ENCODE data around the gene GRIN3B.

The GRIN3B gene

DNA sequence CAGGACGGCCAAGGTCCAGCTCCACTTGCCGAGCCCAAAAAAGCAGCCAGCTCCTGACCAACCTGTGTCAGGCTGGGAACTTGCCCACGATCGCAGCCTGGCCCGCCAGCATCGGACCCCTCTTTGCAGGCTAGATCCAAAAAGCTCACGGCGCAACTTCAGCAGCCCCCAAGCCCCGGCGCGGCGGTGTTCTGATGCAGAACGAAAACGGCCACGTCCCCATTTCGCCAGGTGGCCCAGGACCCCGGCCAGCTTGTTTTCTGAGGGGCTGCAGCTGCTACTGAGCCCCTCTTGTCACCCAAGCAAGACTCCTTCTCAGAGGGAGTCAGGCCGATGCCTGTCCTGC, 19.4 kb downstream of the GRIN3B start:
- no peak for ATAC-seq
- TF ChIP-seq ZFP3 (CRISPR knock-in tag; IDR thresholded peaks at IDR 0.05) (no peak), CSDC2 (CRISPR knock-in tag; IDR thresholded peaks at IDR 0.05) (no peak), TOX (CRISPR knock-in tag; IDR thresholded peaks at IDR 0.05; ENCODE audit: borderline replicate concordance) (no peak), ZNF70 (CRISPR knock-in tag; IDR thresholded peaks at IDR 0.05) (no peak)
- TF ChIP-seq, protein P1, sequence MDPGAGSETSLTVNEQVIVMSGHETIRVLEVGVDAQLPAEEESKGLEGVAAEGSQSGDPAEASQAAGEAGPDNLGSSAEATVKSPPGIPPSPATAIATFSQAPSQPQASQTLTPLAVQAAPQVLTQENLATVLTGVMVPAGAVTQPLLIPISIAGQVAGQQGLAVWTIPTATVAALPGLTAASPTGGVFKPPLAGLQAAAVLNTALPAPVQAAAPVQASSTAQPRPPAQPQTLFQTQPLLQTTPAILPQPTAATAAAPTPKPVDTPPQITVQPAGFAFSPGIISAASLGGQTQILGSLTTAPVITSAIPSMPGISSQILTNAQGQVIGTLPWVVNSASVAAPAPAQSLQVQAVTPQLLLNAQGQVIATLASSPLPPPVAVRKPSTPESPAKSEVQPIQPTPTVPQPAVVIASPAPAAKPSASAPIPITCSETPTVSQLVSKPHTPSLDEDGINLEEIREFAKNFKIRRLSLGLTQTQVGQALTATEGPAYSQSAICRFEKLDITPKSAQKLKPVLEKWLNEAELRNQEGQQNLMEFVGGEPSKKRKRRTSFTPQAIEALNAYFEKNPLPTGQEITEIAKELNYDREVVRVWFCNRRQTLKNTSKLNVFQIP (CRISPR knock-in tag; IDR thresholded peaks at IDR 0.05; ENCODE audit: borderline replicate concordance, low read depth), result no peak
- TF ChIP-seq, protein P2, sequence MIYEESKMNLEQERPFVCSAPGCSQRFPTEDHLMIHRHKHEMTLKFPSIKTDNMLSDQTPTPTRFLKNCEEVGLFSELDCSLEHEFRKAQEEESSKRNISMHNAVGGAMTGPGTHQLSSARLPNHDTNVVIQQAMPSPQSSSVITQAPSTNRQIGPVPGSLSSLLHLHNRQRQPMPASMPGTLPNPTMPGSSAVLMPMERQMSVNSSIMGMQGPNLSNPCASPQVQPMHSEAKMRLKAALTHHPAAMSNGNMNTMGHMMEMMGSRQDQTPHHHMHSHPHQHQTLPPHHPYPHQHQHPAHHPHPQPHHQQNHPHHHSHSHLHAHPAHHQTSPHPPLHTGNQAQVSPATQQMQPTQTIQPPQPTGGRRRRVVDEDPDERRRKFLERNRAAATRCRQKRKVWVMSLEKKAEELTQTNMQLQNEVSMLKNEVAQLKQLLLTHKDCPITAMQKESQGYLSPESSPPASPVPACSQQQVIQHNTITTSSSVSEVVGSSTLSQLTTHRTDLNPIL (CRISPR knock-in tag; IDR thresholded peaks at IDR 0.05; ENCODE audit: low read depth), result no peak
- TF ChIP-seq, protein P3, sequence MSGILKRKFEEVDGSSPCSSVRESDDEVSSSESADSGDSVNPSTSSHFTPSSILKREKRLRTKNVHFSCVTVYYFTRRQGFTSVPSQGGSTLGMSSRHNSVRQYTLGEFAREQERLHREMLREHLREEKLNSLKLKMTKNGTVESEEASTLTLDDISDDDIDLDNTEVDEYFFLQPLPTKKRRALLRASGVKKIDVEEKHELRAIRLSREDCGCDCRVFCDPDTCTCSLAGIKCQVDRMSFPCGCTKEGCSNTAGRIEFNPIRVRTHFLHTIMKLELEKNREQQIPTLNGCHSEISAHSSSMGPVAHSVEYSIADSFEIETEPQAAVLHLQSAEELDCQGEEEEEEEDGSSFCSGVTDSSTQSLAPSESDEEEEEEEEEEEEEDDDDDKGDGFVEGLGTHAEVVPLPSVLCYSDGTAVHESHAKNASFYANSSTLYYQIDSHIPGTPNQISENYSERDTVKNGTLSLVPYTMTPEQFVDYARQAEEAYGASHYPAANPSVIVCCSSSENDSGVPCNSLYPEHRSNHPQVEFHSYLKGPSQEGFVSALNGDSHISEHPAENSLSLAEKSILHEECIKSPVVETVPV (CRISPR knock-in tag; IDR thresholded peaks at IDR 0.05), result no peak

- no peak for ATAC-seq
- TF ChIP-seq GLIS3 (CRISPR knock-in tag; IDR thresholded peaks at IDR 0.05) (no peak), SNAI2 (CRISPR knock-in tag; IDR thresholded peaks at IDR 0.05) (no peak), ZFP3 (CRISPR knock-in tag; IDR thresholded peaks at IDR 0.05) (no peak), RARB (CRISPR knock-in tag; IDR thresholded peaks at IDR 0.05) (no peak), ISL1 (CRISPR knock-in tag; IDR thresholded peaks at IDR 0.05) (no peak), OSR1 (CRISPR knock-in tag; IDR thresholded peaks at IDR 0.05) (no peak), TCF4 (CRISPR knock-in tag; IDR thresholded peaks at IDR 0.05; ENCODE audit: borderline replicate concordance) (no peak), ZFP30 (CRISPR knock-in tag; IDR thresholded peaks at IDR 0.05) (no peak), ZNF565 (CRISPR knock-in tag; conservative IDR thresholded peaks at IDR 0.05; ENCODE audit: low read depth) (no peak), ARNTL (CRISPR knock-in tag; IDR thresholded peaks at IDR 0.05; ENCODE audit: borderline replicate concordance, low read depth) (no peak)
- TF ChIP-seq, protein P4, sequence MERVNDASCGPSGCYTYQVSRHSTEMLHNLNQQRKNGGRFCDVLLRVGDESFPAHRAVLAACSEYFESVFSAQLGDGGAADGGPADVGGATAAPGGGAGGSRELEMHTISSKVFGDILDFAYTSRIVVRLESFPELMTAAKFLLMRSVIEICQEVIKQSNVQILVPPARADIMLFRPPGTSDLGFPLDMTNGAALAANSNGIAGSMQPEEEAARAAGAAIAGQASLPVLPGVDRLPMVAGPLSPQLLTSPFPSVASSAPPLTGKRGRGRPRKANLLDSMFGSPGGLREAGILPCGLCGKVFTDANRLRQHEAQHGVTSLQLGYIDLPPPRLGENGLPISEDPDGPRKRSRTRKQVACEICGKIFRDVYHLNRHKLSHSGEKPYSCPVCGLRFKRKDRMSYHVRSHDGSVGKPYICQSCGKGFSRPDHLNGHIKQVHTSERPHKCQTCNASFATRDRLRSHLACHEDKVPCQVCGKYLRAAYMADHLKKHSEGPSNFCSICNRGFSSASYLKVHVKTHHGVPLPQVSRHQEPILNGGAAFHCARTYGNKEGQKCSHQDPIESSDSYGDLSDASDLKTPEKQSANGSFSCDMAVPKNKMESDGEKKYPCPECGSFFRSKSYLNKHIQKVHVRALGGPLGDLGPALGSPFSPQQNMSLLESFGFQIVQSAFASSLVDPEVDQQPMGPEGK (CRISPR knock-in tag; IDR thresholded peaks at IDR 0.05; ENCODE audit: borderline replicate concordance), result no peak
- TF ChIP-seq, protein P3 (CRISPR knock-in tag; IDR thresholded peaks at IDR 0.05), result no peak
- TF ChIP-seq, protein P5, sequence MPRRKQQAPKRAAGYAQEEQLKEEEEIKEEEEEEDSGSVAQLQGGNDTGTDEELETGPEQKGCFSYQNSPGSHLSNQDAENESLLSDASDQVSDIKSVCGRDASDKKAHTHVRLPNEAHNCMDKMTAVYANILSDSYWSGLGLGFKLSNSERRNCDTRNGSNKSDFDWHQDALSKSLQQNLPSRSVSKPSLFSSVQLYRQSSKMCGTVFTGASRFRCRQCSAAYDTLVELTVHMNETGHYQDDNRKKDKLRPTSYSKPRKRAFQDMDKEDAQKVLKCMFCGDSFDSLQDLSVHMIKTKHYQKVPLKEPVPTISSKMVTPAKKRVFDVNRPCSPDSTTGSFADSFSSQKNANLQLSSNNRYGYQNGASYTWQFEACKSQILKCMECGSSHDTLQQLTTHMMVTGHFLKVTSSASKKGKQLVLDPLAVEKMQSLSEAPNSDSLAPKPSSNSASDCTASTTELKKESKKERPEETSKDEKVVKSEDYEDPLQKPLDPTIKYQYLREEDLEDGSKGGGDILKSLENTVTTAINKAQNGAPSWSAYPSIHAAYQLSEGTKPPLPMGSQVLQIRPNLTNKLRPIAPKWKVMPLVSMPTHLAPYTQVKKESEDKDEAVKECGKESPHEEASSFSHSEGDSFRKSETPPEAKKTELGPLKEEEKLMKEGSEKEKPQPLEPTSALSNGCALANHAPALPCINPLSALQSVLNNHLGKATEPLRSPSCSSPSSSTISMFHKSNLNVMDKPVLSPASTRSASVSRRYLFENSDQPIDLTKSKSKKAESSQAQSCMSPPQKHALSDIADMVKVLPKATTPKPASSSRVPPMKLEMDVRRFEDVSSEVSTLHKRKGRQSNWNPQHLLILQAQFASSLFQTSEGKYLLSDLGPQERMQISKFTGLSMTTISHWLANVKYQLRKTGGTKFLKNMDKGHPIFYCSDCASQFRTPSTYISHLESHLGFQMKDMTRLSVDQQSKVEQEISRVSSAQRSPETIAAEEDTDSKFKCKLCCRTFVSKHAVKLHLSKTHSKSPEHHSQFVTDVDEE (CRISPR knock-in tag; IDR thresholded peaks at IDR 0.05), result no peak
These were observed 20.0 kb downstream of the GRIN3B start for GRCh38 chr19:1019980-1020867.
